DND-41 (cell line): Measurements from ENCODE around the gene SIX6.

Experiments used
- ATAC-seq: fragments of 200-7000 bp; cut with Tn5 transposase; 3 replicates; pipeline ENCODE4 v1.9.1; 2021; ENCODE audit warnings: low read depth; ENCODE audit not compliant: insufficient read depth
- DNase-seq: peaks from one replicate; pipeline ENCODE4 v3.0.0-alpha.2; 2020
- H2AFZ ChIP-seq: 2 replicates; pipeline ENCODE4 v1.6.0; 2012; ENCODE audit warnings: low read depth, low read length
- H3K27ac ChIP-seq: 2 replicates; pipeline ENCODE4 v1.5.1; 2012; ENCODE audit warnings: low read length, inconsistent platforms
- H3K27me3 ChIP-seq: fragments of 200-600 bp; sonication (generic); 2 replicates; pipeline ENCODE4 v1.6.0; 2012; ENCODE audit warnings: low read length, mild to moderate bottlenecking, inconsistent platforms; ENCODE audit not compliant: insufficient read depth, poor library complexity
- H3K36me3 ChIP-seq: 2 replicates; pipeline ENCODE4 v1.5.1; 2012; ENCODE audit warnings: low read length, inconsistent platforms; ENCODE audit not compliant: insufficient read depth
- H3K4me1 ChIP-seq: 2 replicates; pipeline ENCODE4 v1.5.1; 2012; ENCODE audit warnings: mild to moderate bottlenecking, low read length; ENCODE audit not compliant: insufficient read depth
- H3K4me2 ChIP-seq: 2 replicates; pipeline ENCODE4 v1.6.0; 2012; ENCODE audit warnings: mild to moderate bottlenecking, moderate library complexity, low read length, inconsistent platforms; ENCODE audit not compliant: insufficient read depth
- H3K4me3 ChIP-seq, 2 experiments: fragments of 200-600 bp in 1 of 2; shearing (Covaris generic) in 1 of 2; 2 replicates each; pipeline ENCODE4 v1.5.1; 2012 to 2016; ENCODE audit warnings: inconsistent platforms in 2 of 2, low read length in 2 of 2, mild to moderate bottlenecking in 2 of 2, low read depth in 1 of 2, moderate library complexity in 1 of 2
- H3K79me2 ChIP-seq: 2 replicates; pipeline ENCODE4 v1.6.0; 2012; ENCODE audit warnings: low read length, inconsistent platforms; ENCODE audit not compliant: insufficient read depth
- H3K9ac ChIP-seq: 2 replicates; pipeline ENCODE4 v1.6.0; 2012; ENCODE audit warnings: low read depth, mild to moderate bottlenecking, inconsistent platforms, low read length, moderate library complexity
- H3K9me3 ChIP-seq: 2 replicates; pipeline ENCODE4 v1.5.1; 2012; ENCODE audit warnings: low read length, moderate library complexity, mild to moderate bottlenecking, inconsistent platforms; ENCODE audit not compliant: insufficient read depth, severe bottlenecking
- H4K20me1 ChIP-seq: 2 replicates; pipeline ENCODE4 v1.6.0; 2012; ENCODE audit warnings: low read length; ENCODE audit not compliant: insufficient read depth
- EZH2 ChIP-seq: IDR thresholded peaks from 3 replicates; pipeline ENCODE4 v1.6.1; 2012; ENCODE audit warnings: borderline replicate concordance, low read depth, mild to moderate bottlenecking, moderate library complexity, low read length, inconsistent platforms; ENCODE audit not compliant: severe bottlenecking
- TF ChIP-seq, protein P1 (sequence below): IDR thresholded peaks from 2 replicates; pipeline ENCODE4 v1.5.1; 2012; ENCODE audit warnings: borderline replicate concordance, low read length, moderate library complexity, mild to moderate bottlenecking; ENCODE audit not compliant: poor library complexity, severe bottlenecking; ENCODE audit errors: extremely low read depth

The SIX6 gene

DNA sequence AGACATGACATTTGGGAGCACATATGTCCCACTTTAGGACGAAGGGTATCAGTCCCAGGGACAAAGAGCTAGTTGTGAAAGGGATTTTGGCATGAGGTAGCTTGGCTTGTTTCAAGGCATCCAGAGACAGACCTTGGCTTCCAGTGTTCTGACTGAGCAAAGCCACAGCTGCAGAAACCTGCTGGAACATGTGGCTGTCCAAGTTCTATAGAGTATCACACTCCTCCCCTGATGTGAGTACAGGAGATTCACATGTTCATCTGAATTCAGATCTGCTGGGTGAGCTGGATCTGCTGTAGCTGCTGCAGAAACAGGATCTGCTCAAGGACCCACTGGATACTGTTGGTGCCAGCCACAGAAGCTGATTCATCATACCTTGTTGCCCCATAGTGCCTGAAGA lies 13.0 kb upstream of the SIX6 start:
- ATAC-seq: no peak
- Histone ChIP-seq H2AFZ (no peak overlapping the region), H3K9me3 (no peaks in the 10 kb centered on the region), H3K4me2 (no peak overlapping the region), H3K27me3 (no peaks in the 10 kb centered on the region), H3K4me3 (no peak overlapping the region), H3K79me2 (no peaks in the 10 kb centered on the region), H3K9ac (no peak overlapping the region), H4K20me1 (no peaks in the 10 kb centered on the region), H3K4me1 (no peaks in the 10 kb centered on the region), H3K27ac (no peak overlapping the region), H3K36me3 (no peaks in the 10 kb centered on the region)
- TF ChIP-seq EZH2: no peak
- TF ChIP-seq, protein P1, sequence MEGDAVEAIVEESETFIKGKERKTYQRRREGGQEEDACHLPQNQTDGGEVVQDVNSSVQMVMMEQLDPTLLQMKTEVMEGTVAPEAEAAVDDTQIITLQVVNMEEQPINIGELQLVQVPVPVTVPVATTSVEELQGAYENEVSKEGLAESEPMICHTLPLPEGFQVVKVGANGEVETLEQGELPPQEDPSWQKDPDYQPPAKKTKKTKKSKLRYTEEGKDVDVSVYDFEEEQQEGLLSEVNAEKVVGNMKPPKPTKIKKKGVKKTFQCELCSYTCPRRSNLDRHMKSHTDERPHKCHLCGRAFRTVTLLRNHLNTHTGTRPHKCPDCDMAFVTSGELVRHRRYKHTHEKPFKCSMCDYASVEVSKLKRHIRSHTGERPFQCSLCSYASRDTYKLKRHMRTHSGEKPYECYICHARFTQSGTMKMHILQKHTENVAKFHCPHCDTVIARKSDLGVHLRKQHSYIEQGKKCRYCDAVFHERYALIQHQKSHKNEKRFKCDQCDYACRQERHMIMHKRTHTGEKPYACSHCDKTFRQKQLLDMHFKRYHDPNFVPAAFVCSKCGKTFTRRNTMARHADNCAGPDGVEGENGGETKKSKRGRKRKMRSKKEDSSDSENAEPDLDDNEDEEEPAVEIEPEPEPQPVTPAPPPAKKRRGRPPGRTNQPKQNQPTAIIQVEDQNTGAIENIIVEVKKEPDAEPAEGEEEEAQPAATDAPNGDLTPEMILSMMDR: no peak
- DNase-seq: no peak

DNA sequence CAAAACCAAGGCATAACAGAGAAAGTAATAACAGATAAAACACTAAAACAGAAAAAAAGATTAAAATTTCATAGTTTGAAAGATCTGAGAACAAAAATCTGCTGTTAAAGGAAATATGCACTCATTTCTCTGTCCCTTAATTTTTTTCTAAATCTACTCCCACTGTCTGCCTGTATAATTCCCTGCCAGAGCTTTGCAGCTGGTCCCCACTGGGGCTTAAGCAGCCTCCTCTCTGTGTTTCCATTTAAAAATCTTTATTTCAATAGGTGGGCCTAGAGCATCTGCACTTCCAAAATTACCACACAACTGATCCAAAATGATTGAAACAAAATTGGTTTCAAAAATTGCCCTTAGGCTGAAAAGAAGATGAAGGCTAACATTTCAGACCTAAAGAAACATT lies 6.4 kb upstream of the SIX6 start:
- no peaks in the 10 kb centered on the region for H3K27me3 ChIP-seq

DNA sequence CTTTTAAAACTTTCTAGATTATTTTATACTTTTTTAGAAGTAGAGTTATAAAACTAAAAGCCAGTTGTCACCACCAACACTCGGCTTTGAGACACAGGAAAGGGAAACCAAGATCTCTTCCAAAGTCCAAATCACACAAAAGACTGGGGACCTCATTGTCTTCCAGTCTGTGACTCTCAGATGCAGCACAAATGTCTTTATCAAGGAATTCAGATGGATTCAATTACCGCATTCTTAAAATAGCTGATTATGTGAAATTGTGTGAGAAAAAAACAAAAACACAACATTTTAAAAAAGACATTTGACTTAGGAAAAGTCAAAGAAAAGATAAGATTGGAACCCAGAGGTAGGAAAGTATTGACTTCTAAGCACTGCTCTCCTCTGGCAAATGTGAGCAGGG lies 3.5 kb upstream of the SIX6 start:
- TF ChIP-seq, protein P1: no peak
- no peak for TF ChIP-seq EZH2

More for the DNA sequence above, 6.4 kb upstream of the SIX6 start:
- Histone ChIP-seq H3K4me3 (no peak overlapping the region), H3K9me3 (no peaks in the 10 kb centered on the region), H3K9ac (no peak overlapping the region), H3K4me2 (no peak overlapping the region), H3K79me2 (no peaks in the 10 kb centered on the region), H3K4me1 (no peaks in the 10 kb centered on the region), H3K36me3 (no peaks in the 10 kb centered on the region), H3K27ac (no peak overlapping the region), H2AFZ (no peak overlapping the region), H4K20me1 (no peaks in the 10 kb centered on the region)
- TF ChIP-seq EZH2: no peak
- TF ChIP-seq, protein P1: no peak
- ATAC-seq (no peak), DNase-seq (no peak)

DNA sequence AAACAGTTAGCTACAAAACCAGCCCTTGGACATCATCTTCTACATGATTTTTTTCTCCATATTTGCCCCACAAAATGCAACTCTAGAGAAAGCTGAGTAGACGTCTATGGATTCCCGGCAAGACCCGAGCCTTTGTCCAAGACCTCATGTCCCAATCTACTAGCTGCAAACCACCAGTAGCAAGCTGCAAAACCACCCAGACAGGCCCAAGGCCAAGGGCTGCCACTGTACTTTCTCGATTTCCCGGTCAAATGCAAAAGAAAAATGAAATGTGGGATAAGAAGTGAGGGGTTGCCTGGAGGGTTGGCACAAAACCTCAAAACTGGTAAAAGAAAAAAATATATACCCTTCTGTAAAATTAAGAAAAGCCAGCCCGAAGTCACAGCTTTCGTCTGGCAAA lies 2.9 kb upstream of the SIX6 start:
- no peak overlapping the region for H3K4me2 ChIP-seq
- no peak overlapping the region for H3K27ac ChIP-seq
- H3K9ac ChIP-seq: no peak overlapping the region
- no peak for ATAC-seq
- H3K4me3 ChIP-seq: no peak overlapping the region
- H3K9me3 ChIP-seq: no peaks in the 10 kb centered on the region
- TF ChIP-seq, protein P1: no peak
- no peak for TF ChIP-seq EZH2
- H3K36me3 ChIP-seq: no peaks in the 10 kb centered on the region
- no peak for DNase-seq
- H3K27me3 ChIP-seq: no peaks in the 10 kb centered on the region
- no peaks in the 10 kb centered on the region for H4K20me1 ChIP-seq
- H3K4me1 ChIP-seq: no peaks in the 10 kb centered on the region
- H2AFZ ChIP-seq: no peak overlapping the region
- H3K79me2 ChIP-seq: no peaks in the 10 kb centered on the region

More for the DNA sequence above, 3.5 kb upstream of the SIX6 start:
- Histone ChIP-seq H3K36me3 (no peaks in the 10 kb centered on the region), H4K20me1 (no peaks in the 10 kb centered on the region), H2AFZ (no peak overlapping the region), H3K79me2 (no peaks in the 10 kb centered on the region), H3K4me1 (no peaks in the 10 kb centered on the region), H3K27me3 (no peaks in the 10 kb centered on the region), H3K27ac (no peak overlapping the region), H3K9ac (no peak overlapping the region), H3K4me2 (no peak overlapping the region), H3K4me3 (no peak overlapping the region), H3K9me3 (no peaks in the 10 kb centered on the region)
- DNase-seq: no peak
- ATAC-seq: no peak
